Left ventricle myocardium inferior (tissue), 1 donor: ENCODE results near the gene FBXL7. TPM values are rescaled to one million over a fixed set of nuclear protein-coding genes. Genes with fewer than 3 reads are reported as not detected.

Experiments used
- DNase-seq: peaks from one replicate; pipeline ENCODE4 v3.0.0-alpha.2; 2020
- H3K27ac ChIP-seq: fragments of 200-600 bp; replicated peaks from 2 replicates; pipeline ENCODE4 v1.8.0; 2021
- H3K27me3 ChIP-seq: fragments of 200-600 bp; 2 replicates; pipeline ENCODE4 v1.8.0; 2021; ENCODE audit warnings: low read depth
- H3K36me3 ChIP-seq: fragments of 200-600 bp; 2 replicates; pipeline ENCODE4 v1.8.0; 2021
- H3K4me1 ChIP-seq: fragments of 200-600 bp; 2 replicates; pipeline ENCODE4 v1.8.0; 2021
- H3K4me3 ChIP-seq: fragments of 200-600 bp; 2 replicates; pipeline ENCODE4 v1.8.0; 2021; ENCODE audit warnings: mild to moderate bottlenecking, moderate library complexity
- H3K9me3 ChIP-seq: fragments of 200-600 bp; replicated peaks from 2 replicates; pipeline ENCODE4 v1.8.0; 2021
- intact Hi-C: fragments of 100-400 bp; cut with micrococcal nuclease; formaldehyde crosslinking; loops from one replicate; pipeline ENCODE4 v1.11.0; 2022
- total RNA-seq: library from RNA; stranded (reverse); fragmentation: NEBNext Ultra II Directional; extraction: Animal tissue kit (Norgen Biotek cat#: 25700); gene quantifications from one replicate; pipeline ENCODE4 v1.2.1, GENCODE V29; 2021
- TF ChIP-seq, protein P1 (sequence below): fragments of 200-600 bp; IDR thresholded peaks from 2 replicates; pipeline ENCODE4 v1.8.0; 2021; ENCODE audit warnings: antibody characterized with exemption, mild to moderate bottlenecking, borderline replicate concordance
- donor health status: DM: no; HTN: yes; CAD: no; lungs with severe emphysema.

The FBXL7 gene
- total RNA-seq, 1 donor from 2014 or later, result 27.7 TPM

DNA sequence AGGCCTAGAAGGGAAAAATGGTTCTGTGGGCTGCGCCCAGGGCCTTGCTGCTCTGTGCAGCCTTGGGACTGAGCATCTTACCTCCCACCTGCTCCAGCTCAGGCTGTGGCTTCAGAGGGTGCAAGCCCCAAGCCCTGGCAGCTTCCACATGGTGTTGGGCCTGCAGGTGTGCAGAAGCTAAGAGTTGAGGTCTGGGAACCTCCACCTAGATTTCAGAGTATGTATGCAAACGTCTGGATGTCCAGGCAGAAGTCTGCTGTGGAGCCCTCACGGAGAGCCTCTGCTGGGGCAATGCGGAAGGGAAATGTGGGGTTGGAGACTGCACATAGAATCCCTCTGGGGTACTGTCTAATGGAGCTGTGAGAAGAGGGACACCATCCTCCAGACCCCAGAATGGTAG lies 36.0 kb downstream of the FBXL7 start:
- TF ChIP-seq, protein P1, sequence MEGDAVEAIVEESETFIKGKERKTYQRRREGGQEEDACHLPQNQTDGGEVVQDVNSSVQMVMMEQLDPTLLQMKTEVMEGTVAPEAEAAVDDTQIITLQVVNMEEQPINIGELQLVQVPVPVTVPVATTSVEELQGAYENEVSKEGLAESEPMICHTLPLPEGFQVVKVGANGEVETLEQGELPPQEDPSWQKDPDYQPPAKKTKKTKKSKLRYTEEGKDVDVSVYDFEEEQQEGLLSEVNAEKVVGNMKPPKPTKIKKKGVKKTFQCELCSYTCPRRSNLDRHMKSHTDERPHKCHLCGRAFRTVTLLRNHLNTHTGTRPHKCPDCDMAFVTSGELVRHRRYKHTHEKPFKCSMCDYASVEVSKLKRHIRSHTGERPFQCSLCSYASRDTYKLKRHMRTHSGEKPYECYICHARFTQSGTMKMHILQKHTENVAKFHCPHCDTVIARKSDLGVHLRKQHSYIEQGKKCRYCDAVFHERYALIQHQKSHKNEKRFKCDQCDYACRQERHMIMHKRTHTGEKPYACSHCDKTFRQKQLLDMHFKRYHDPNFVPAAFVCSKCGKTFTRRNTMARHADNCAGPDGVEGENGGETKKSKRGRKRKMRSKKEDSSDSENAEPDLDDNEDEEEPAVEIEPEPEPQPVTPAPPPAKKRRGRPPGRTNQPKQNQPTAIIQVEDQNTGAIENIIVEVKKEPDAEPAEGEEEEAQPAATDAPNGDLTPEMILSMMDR, result no peak
- no peaks in the 10 kb centered on the region for H3K27me3 ChIP-seq
- no peak overlapping the region for H3K4me3 ChIP-seq
- H3K4me1 ChIP-seq, result peaks cover 53% of the 10 kb centered on the region
- intact Hi-C loops, result no loop called here
- no peak for DNase-seq
- H3K9me3 ChIP-seq, result no peaks in the 10 kb centered on the region
- H3K36me3 ChIP-seq, result no peaks in the 10 kb centered on the region
- H3K27ac ChIP-seq, result no peak overlapping the region

DNA sequence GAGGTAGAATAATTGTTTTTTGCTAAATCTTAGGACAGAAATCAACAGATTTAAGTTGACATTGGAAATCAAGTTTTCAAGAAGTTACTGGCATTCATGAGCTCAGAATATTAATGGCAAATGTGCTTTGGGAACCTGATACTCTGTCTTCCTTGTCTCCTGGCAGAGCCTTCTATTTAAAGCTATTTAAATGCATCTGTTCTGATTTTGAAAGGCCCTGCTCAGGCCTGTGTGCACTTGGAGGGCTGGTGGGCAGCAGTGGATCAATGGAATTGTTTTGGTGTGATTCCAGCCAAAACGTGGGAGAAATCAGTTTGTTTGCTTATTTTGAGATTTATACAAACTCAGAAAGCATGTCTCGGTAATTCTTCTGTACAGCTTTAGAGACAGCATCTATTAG lies 38.5 kb downstream of the FBXL7 start:
- intact Hi-C loops, result no loop called here
- peak overlapping the region; percentile 39 for H3K27ac ChIP-seq

DNA sequence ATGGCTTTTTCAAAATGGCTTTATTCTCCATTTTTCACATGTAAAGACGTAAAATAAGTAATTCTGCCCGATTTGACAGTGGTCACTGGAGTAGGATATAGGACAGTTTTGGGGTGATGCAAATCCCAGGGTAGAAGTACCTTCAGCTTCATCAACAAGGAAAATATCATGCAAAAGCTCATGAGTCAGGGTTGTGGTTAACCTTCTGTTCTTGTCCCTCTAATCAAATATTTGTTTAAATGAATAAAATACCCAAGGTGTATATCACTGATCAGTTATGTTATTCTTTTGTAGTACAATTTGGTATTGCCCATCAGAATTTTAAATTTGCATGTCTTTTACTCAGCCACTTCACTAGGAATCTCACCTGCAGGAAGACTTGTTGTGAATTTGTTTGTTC lies 40.0 kb downstream of the FBXL7 start:
- TF ChIP-seq, protein P1, result no peak
- Histone ChIP-seq H3K27me3 (no peaks in the 10 kb centered on the region), H3K36me3 (no peaks in the 10 kb centered on the region), H3K27ac (no peak overlapping the region), H3K9me3 (no peaks in the 10 kb centered on the region), H3K4me1 (peaks cover 54% of the 10 kb centered on the region), H3K4me3 (no peak overlapping the region)
- intact Hi-C loops, result no loop called here
- DNase-seq, result no peak

More for the DNA sequence above, 38.5 kb downstream of the FBXL7 start:
- no peaks in the 10 kb centered on the region for H3K27me3 ChIP-seq
- peaks cover 45% of the 10 kb centered on the region for H3K4me1 ChIP-seq
- H3K9me3 ChIP-seq, result no peaks in the 10 kb centered on the region
- H3K36me3 ChIP-seq, result no peaks in the 10 kb centered on the region
- DNase-seq, result no peak
- TF ChIP-seq, protein P1, result no peak
- no peak overlapping the region for H3K4me3 ChIP-seq

DNA sequence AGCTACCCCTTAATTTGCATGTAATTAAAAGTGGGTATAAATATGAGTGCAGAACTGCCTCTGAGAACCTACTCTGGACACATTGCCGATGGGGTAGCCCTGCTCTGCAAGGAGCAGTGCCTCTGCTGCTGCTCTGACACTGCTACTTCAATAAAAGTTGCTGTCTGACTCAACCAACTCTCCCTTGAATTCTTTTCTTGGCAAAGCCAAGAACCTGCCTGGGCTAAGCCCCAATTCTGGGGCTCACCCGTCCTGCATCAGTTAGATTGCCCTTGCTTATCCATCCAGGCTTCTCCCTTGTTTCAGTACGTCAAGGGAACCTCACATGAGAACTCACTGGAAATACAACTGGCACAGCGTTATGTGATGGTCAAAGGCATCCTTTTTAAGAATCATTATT lies 44.1 kb downstream of the FBXL7 start:
- Histone ChIP-seq H3K36me3 (no peaks in the 10 kb centered on the region), H3K4me3 (no peak overlapping the region), H3K9me3 (no peaks in the 10 kb centered on the region), H3K27ac (no peak overlapping the region), H3K27me3 (no peaks in the 10 kb centered on the region), H3K4me1 (peaks cover 44% of the 10 kb centered on the region)
- TF ChIP-seq, protein P1, result no peak
- intact Hi-C loops, result no loop called here
- DNase-seq, result no peak

DNA sequence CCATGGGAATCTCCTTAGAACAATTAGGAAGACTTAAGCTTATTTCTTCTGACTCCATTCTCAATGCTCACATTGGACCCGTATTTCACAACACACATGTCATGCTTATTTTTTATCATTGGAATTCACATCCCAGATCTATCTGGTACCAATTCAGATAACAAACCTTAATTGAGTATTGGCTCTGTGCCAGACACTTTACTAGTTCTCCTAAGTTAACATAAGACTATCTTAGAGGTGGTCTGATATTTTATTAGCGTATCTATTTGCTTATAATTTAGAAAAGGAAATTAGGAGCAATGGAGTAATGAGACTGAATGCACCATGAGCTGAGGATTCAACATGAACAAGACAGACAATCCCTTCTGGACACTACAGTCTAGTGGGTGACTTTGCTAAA lies 45.1 kb downstream of the FBXL7 start:
- Histone ChIP-seq H3K4me1 (peaks cover 50% of the 10 kb centered on the region), H3K9me3 (no peaks in the 10 kb centered on the region), H3K36me3 (no peaks in the 10 kb centered on the region), H3K27ac (no peak overlapping the region), H3K4me3 (no peak overlapping the region), H3K27me3 (no peaks in the 10 kb centered on the region)
- intact Hi-C loops, result no loop called here
- TF ChIP-seq, protein P1, result no peak
- DNase-seq, result no peak
